K562 (cell line): Measurements from ENCODE around the gene ZCCHC24.

Experiments
- MAFK ChIP-seq: IDR thresholded peaks from 2 replicates; pipeline ENCODE4 v1.6.1; 2011; ENCODE audit warnings: low read length, improper control_type of control experiment
- SREBF1 ChIP-seq: fragments of 150-350 bp; IDR thresholded peaks from 2 replicates; pipeline ENCODE4 v1.6.1; 2014; ENCODE audit warnings: antibody characterized with exemption, low read depth, low read length, borderline replicate concordance
- TF ChIP-seq, protein P1 (sequence below), 3 experiments: IDR thresholded peaks in 2 of 3; conservative IDR thresholded peaks in 1 of 3; 2 replicates each; pipeline ENCODE4 v1.5.1; 2011 to 2012; ENCODE audit warnings: low read length in 3 of 3, mild to moderate bottlenecking in 3 of 3, control low read depth in 2 of 3, improper control_type of control experiment in 1 of 3, inconsistent platforms in 1 of 3, low read depth in 1 of 3, mixed read lengths in 1 of 3, moderate library complexity in 1 of 3; ENCODE audit not compliant: insufficient read depth in 2 of 3

DNA sequence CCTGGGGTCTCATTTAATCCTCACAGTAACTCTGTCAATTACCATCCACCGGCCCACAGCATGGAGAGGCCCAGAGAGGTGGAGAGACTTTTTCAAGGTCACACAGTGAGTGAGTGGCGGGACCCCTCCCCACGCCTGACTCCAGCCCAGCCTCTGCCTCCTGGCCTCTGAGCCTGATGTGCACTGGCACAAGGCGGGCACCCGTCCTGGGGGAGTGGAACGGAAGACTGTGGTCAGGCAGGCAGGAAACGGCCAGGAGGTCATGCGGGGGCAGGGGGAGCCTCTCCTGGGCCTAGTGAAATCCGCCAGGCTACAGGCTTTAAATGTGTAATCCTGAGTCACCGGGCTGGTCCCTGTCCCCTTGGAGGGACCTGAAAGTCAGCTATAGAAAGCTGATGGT is 32.2 kb downstream of the ZCCHC24 start:
- TF ChIP-seq MAFK: no peak
- TF ChIP-seq, protein P1, sequence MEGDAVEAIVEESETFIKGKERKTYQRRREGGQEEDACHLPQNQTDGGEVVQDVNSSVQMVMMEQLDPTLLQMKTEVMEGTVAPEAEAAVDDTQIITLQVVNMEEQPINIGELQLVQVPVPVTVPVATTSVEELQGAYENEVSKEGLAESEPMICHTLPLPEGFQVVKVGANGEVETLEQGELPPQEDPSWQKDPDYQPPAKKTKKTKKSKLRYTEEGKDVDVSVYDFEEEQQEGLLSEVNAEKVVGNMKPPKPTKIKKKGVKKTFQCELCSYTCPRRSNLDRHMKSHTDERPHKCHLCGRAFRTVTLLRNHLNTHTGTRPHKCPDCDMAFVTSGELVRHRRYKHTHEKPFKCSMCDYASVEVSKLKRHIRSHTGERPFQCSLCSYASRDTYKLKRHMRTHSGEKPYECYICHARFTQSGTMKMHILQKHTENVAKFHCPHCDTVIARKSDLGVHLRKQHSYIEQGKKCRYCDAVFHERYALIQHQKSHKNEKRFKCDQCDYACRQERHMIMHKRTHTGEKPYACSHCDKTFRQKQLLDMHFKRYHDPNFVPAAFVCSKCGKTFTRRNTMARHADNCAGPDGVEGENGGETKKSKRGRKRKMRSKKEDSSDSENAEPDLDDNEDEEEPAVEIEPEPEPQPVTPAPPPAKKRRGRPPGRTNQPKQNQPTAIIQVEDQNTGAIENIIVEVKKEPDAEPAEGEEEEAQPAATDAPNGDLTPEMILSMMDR (IDR thresholded peaks at IDR 0.05 in 2 of 3, conservative IDR thresholded peaks at IDR 0.05 in 1 of 3; ENCODE audit: insufficient read depth in 2 of 3, low read depth in 1 of 3, low read length in 3 of 3): no peak
- TF ChIP-seq SREBF1: no peak
